Right lobe of liver (tissue), 4 donors: ENCODE measurements around the gene ACAD11.

Source experiments
- POLR2A ChIP-seq: fragments of 450-650 bp; IDR thresholded peaks from one replicate; pipeline ENCODE4 v1.6.1; 2017; ENCODE audit warnings: antibody characterized with exemption, mild to moderate bottlenecking
- TF ChIP-seq, protein P1 (sequence below), 4 donors: fragments of 200-600 bp in 3 of 4; fragments of 450-650 bp in 1 of 4; IDR thresholded peaks; one replicate each; pipeline versions ENCODE4 v1.5.1 to v1.8.0; 2016 to 2022; ENCODE audit warnings: antibody characterized with exemption in 4 of 4, mild to moderate bottlenecking in 2 of 4
- donor health status: DM: no; HTN: no; CAD: no.
- donor health status: DM: no; HTN: no; CAD: no.
- donor health status: DM: no; HTN: yes; CAD: no.

DNA sequence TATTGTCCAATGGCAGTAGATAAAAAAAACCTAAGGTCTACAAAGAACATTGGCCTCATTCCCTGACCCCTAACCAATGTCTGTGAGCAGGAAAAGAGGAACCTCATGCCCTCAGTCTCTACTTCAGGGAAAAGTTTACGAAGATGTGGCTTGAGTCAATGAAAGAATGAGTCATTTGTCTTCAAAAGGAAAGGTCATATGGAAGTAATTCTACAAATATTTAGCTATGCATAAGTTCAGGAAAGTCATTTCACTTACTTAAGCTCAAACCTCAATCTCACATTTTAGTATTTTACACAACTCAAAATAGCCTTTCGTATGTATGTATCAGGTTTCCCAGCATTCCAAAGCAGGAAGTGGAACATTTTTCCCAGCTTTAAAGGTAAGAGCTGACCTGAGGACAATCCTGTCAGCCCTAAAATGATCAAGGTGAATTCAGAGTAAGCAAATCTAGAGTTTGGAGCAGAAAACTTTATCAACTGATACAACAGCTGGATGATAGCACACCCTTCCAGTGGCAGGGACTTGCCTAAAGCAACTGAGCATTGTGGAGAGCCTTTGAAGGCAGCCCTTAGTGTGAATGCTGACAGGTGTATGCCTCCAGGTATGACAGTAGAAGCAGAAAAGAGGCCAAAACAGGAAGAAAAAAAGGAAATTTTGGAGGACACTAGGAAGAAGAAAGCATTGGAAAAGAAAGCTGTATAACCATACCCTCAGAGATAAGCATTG lies 116.4 kb downstream of the ACAD11 start:
- TF ChIP-seq, protein P1, sequence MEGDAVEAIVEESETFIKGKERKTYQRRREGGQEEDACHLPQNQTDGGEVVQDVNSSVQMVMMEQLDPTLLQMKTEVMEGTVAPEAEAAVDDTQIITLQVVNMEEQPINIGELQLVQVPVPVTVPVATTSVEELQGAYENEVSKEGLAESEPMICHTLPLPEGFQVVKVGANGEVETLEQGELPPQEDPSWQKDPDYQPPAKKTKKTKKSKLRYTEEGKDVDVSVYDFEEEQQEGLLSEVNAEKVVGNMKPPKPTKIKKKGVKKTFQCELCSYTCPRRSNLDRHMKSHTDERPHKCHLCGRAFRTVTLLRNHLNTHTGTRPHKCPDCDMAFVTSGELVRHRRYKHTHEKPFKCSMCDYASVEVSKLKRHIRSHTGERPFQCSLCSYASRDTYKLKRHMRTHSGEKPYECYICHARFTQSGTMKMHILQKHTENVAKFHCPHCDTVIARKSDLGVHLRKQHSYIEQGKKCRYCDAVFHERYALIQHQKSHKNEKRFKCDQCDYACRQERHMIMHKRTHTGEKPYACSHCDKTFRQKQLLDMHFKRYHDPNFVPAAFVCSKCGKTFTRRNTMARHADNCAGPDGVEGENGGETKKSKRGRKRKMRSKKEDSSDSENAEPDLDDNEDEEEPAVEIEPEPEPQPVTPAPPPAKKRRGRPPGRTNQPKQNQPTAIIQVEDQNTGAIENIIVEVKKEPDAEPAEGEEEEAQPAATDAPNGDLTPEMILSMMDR (IDR thresholded peaks at IDR 0.05), result no peak
- TF ChIP-seq POLR2A, result no peak
